T-helper 9 cell (primary cell): ENCODE results near the gene SLC18A2.

Source experiments
- DNase-seq: peaks from one replicate; pipeline ENCODE4 v3.0.0-alpha.2; 2020

Gene SLC18A2

GRCh38 chr10:117239051-117239450 lies 1.9 kb upstream of the SLC18A2 start:
- no peak for DNase-seq

- no peak for DNase-seq
Measured at GRCh38 chr10:117239721-117240620, 943 bp upstream of the SLC18A2 start.

- DNase-seq: no peak
Measured at GRCh38 chr10:117241541-117242462, 888 bp downstream of the SLC18A2 start.

GRCh38 chr10:117242463-117242832 lies 1.5 kb downstream of the SLC18A2 start:
- DNase-seq: no peak

GRCh38 chr10:117246997-117247671 lies 6.2 kb downstream of the SLC18A2 start:
- DNase-seq: no peak

- DNase-seq: no peak
Measured at GRCh38 chr10:117248750-117249465, 8.0 kb downstream of the SLC18A2 start.

- no peak for DNase-seq
Measured at GRCh38 chr10:117249493-117250093, 8.7 kb downstream of the SLC18A2 start.

- no peak for DNase-seq
Measured at GRCh38 chr10:117250411-117250810, 9.5 kb downstream of the SLC18A2 start.

- no peak for DNase-seq
Measured at GRCh38 chr10:117253908-117254307, 13.0 kb downstream of the SLC18A2 start.

GRCh38 chr10:117254338-117254737 lies 13.4 kb downstream of the SLC18A2 start:
- DNase-seq: no peak

- DNase-seq: no peak
Measured at GRCh38 chr10:117254774-117255735, 14.1 kb downstream of the SLC18A2 start.

- DNase-seq: no peak
Measured at GRCh38 chr10:117255835-117256460, 15.0 kb downstream of the SLC18A2 start.

GRCh38 chr10:117256910-117257309 lies 16.0 kb downstream of the SLC18A2 start:
- DNase-seq: no peak

GRCh38 chr10:117257721-117258120 lies 16.8 kb downstream of the SLC18A2 start:
- no peak for DNase-seq

GRCh38 chr10:117259279-117259678 lies 18.4 kb downstream of the SLC18A2 start:
- no peak for DNase-seq

GRCh38 chr10:117260084-117260483 lies 19.2 kb downstream of the SLC18A2 start:
- no peak for DNase-seq

GRCh38 chr10:117261501-117261900 lies 20.6 kb downstream of the SLC18A2 start:
- DNase-seq: no peak

GRCh38 chr10:117262291-117262902 lies 21.5 kb downstream of the SLC18A2 start:
- DNase-seq: no peak

- DNase-seq: no peak
Measured at GRCh38 chr10:117262903-117263293, 22.0 kb downstream of the SLC18A2 start.

- DNase-seq: no peak
Measured at GRCh38 chr10:117264782-117265181, 23.9 kb downstream of the SLC18A2 start.
